ENCODE results near the gene ADAMTS2.

ADAMTS2 gene

GRCh38 chr5:179131321-179131835 is 213.9 kb downstream of the ADAMTS2 start:
- no peaks in the 10 kb centered on the region for H3K79me2 ChIP-seq (ENCODE audit: insufficient read depth, low read length)
- no peaks in the 10 kb centered on the region for H3K9me3 ChIP-seq (ENCODE audit: insufficient read depth, low read length, severe bottlenecking)
- DNase-seq (no peak), ATAC-seq (ENCODE audit: insufficient read depth, low read depth) (no peak)
- H3K27ac ChIP-seq (ENCODE audit: low read length): no peak overlapping the region
- H3K36me3 ChIP-seq (ENCODE audit: insufficient read depth, low read length): no peaks in the 10 kb centered on the region
- H3K27me3 ChIP-seq (ENCODE audit: insufficient read depth, low read length, poor library complexity): no peaks in the 10 kb centered on the region
- no peak overlapping the region for H3K4me2 ChIP-seq (ENCODE audit: insufficient read depth, low read length)
- H3K4me3 ChIP-seq (ENCODE audit: low read depth in 1 of 2, low read length in 2 of 2): no peak overlapping the region
- no peak overlapping the region for H3K9ac ChIP-seq (ENCODE audit: low read depth, low read length)
- no peak for TF ChIP-seq EZH2 (IDR thresholded peaks at IDR 0.05; ENCODE audit: borderline replicate concordance, low read depth, low read length, severe bottlenecking)
- TF ChIP-seq CTCF (IDR thresholded peaks at IDR 0.05; ENCODE audit: borderline replicate concordance, extremely low read depth, low read length, poor library complexity, severe bottlenecking): no peak
- H3K4me1 ChIP-seq (ENCODE audit: insufficient read depth, low read length): no peaks in the 10 kb centered on the region
- no peak overlapping the region for H2AFZ ChIP-seq (ENCODE audit: low read depth, low read length)
- H4K20me1 ChIP-seq (ENCODE audit: insufficient read depth, low read length): no peaks in the 10 kb centered on the region

GRCh38 chr5:179130101-179130681 is 215.1 kb downstream of the ADAMTS2 start:
- H3K9me3 ChIP-seq (ENCODE audit: insufficient read depth, low read length, severe bottlenecking): no peaks in the 10 kb centered on the region

GRCh38 chr5:179129607-179130071 is 215.6 kb downstream of the ADAMTS2 start:
- H3K9me3 ChIP-seq (ENCODE audit: insufficient read depth, low read length, severe bottlenecking): no peaks in the 10 kb centered on the region

More at GRCh38 chr5:179130101-179130681, 215.1 kb downstream of the ADAMTS2 start:
- no peak overlapping the region for H3K4me3 ChIP-seq (ENCODE audit: low read depth in 1 of 2, low read length in 2 of 2)
- TF ChIP-seq CTCF (IDR thresholded peaks at IDR 0.05; ENCODE audit: borderline replicate concordance, extremely low read depth, low read length, poor library complexity, severe bottlenecking): no peak
- no peak for TF ChIP-seq EZH2 (IDR thresholded peaks at IDR 0.05; ENCODE audit: borderline replicate concordance, low read depth, low read length, severe bottlenecking)
- H3K79me2 ChIP-seq (ENCODE audit: insufficient read depth, low read length): no peaks in the 10 kb centered on the region
- DNase-seq (no peak), ATAC-seq (ENCODE audit: insufficient read depth, low read depth) (no peak)
- H2AFZ ChIP-seq (ENCODE audit: low read depth, low read length): no peak overlapping the region
- H3K4me2 ChIP-seq (ENCODE audit: insufficient read depth, low read length): no peak overlapping the region
- H3K27ac ChIP-seq (ENCODE audit: low read length): no peak overlapping the region
- no peaks in the 10 kb centered on the region for H3K4me1 ChIP-seq (ENCODE audit: insufficient read depth, low read length)
- no peak overlapping the region for H3K9ac ChIP-seq (ENCODE audit: low read depth, low read length)
- H4K20me1 ChIP-seq (ENCODE audit: insufficient read depth, low read length): no peaks in the 10 kb centered on the region
- H3K27me3 ChIP-seq (ENCODE audit: insufficient read depth, low read length, poor library complexity): no peaks in the 10 kb centered on the region
- no peaks in the 10 kb centered on the region for H3K36me3 ChIP-seq (ENCODE audit: insufficient read depth, low read length)

More at GRCh38 chr5:179129607-179130071, 215.6 kb downstream of the ADAMTS2 start:
- Histone ChIP-seq H3K4me1 (ENCODE audit: insufficient read depth, low read length) (no peaks in the 10 kb centered on the region), H3K36me3 (ENCODE audit: insufficient read depth, low read length) (no peaks in the 10 kb centered on the region), H3K4me3 (ENCODE audit: low read depth in 1 of 2, low read length in 2 of 2) (no peak overlapping the region), H2AFZ (ENCODE audit: low read depth, low read length) (no peak overlapping the region), H3K9ac (ENCODE audit: low read depth, low read length) (no peak overlapping the region), H3K4me2 (ENCODE audit: insufficient read depth, low read length) (no peak overlapping the region), H3K27ac (ENCODE audit: low read length) (no peak overlapping the region), H3K27me3 (ENCODE audit: insufficient read depth, low read length, poor library complexity) (no peaks in the 10 kb centered on the region), H4K20me1 (ENCODE audit: insufficient read depth, low read length) (no peaks in the 10 kb centered on the region), H3K79me2 (ENCODE audit: insufficient read depth, low read length) (no peaks in the 10 kb centered on the region)
- TF ChIP-seq CTCF (IDR thresholded peaks at IDR 0.05; ENCODE audit: borderline replicate concordance, extremely low read depth, low read length, poor library complexity, severe bottlenecking) (no peak), EZH2 (IDR thresholded peaks at IDR 0.05; ENCODE audit: borderline replicate concordance, low read depth, low read length, severe bottlenecking) (no peak)
- no peak for DNase-seq
- no peak for ATAC-seq (ENCODE audit: insufficient read depth, low read depth)

Measured in DND-41 (cell line).